Left hindlimb (tissue), 1 donor: Measurements from ENCODE around the gene ENTPD7.

ENCODE experiments used
- DNase-seq: peaks from one replicate; pipeline ENCODE4 v3.0.0-alpha.2; 2018

The ENTPD7 gene

GRCh38 chr10:99750641-99751040 is 91.3 kb downstream of the ENTPD7 start:
- no peak for DNase-seq

GRCh38 chr10:99754670-99755069 is 95.4 kb downstream of the ENTPD7 start:
- DNase-seq: no peak
